Sigmoid colon (tissue), 7 donors: ENCODE results near the gene TRAF7. TPM values are rescaled to one million over a fixed set of nuclear protein-coding genes. Genes with fewer than 3 reads are reported as not detected.
A peak's percentile ranks its signal among the peaks of the same experiment; 100 is the strongest.

ENCODE experiments used
- DNase-seq: peaks from one replicate; pipeline ENCODE4 v3.0.0-alpha.2; 2019
- H3K27ac ChIP-seq, 4 donors: fragments of 200-600 bp; sonication (generic); one replicate each; pipeline ENCODE4 v1.5.1; 2016 to 2019; ENCODE audit warnings: mild to moderate bottlenecking in 1 of 4
- H3K27me3 ChIP-seq, 3 donors: fragments of 200-600 bp; sonication (generic); one replicate each; pipeline ENCODE4 v1.5.1; 2019; ENCODE audit warnings: mild to moderate bottlenecking in 1 of 3
- H3K36me3 ChIP-seq, 4 donors: fragments of 200-600 bp; sonication (generic); one replicate each; pipeline ENCODE4 v1.5.1; 2016 to 2019
- H3K4me1 ChIP-seq, 4 donors: fragments of 200-600 bp; sonication (generic); one replicate each; pipeline ENCODE4 v1.5.1; 2017 to 2019
- H3K4me3 ChIP-seq, 4 donors: fragments of 200-600 bp; sonication (generic); one replicate each; pipeline ENCODE4 v1.5.1; 2017 to 2019; ENCODE audit warnings: mild to moderate bottlenecking in 2 of 4, moderate library complexity in 1 of 4
- H3K9me3 ChIP-seq, 4 donors: fragments of 200-600 bp in 3 of 4; sonication (generic) in 3 of 4; one replicate each; pipeline versions ENCODE4 v1.5.1 to v1.6.1; 2013 to 2019
- CTCF ChIP-seq, 4 experiments: fragments of 450-650 bp in 3 of 4; fragments of 200-600 bp in 1 of 4; IDR thresholded peaks; one replicate each; pipeline ENCODE4 v1.5.1; 2016 to 2019; ENCODE audit warnings: antibody characterized with exemption in 4 of 4, mild to moderate bottlenecking in 3 of 4, moderate library complexity in 2 of 4
- EP300 ChIP-seq, 4 donors: sonication (generic); formaldehyde crosslinking; IDR thresholded peaks; one replicate each; pipeline ENCODE4 v1.6.1; 2017; ENCODE audit warnings: antibody characterized with exemption in 4 of 4
- POLR2A ChIP-seq, 2 donors: fragments of 450-650 bp; IDR thresholded peaks; one replicate each; pipeline ENCODE4 v1.6.1; 2016; ENCODE audit warnings: antibody characterized with exemption in 2 of 2, mild to moderate bottlenecking in 2 of 2, moderate library complexity in 2 of 2
- POLR2AphosphoS5 ChIP-seq, 4 donors: sonication (generic); formaldehyde crosslinking; IDR thresholded peaks; one replicate each; pipeline ENCODE4 v1.6.1; 2017; ENCODE audit warnings: antibody characterized with exemption in 4 of 4
- WGBS, 2 donors: extraction: QIAGEN DNeasy Blood & Tissue Kit; methylation state at CpG; one replicate each; pipeline ENCODE4 v1.1.7; 2013; 5-methylcytosine and 5-hydroxymethylcytosine counted together
- intact Hi-C: fragments of 100-400 bp; cut with DNase I; formaldehyde crosslinking; loops from one replicate; pipeline ENCODE4 v1.15.1; 2023
- polyA plus RNA-seq, 3 donors: library from polyadenylated mRNA; stranded (reverse); fragments of 200-250 nt; gene quantifications; one replicate each; pipeline ENCODE4 v1.2.3, GENCODE V29; 2013
- total RNA-seq, 4 donors: library from RNA; depleted of rRNA; stranded (reverse); fragments of >200 nt; gene quantifications; one replicate each; pipeline ENCODE4 v1.1.0, GENCODE V29; 2016
- donor health status: healthy with polysubstance abuse.
- donor health status: Bipolar disorder and iron deficiency.
- donor health status: healthy.

TRAF7 gene
- total and polyA plus RNA-seq, 7 donors, result 30.3 to 65.1 (median 45.0) TPM

- TF ChIP-seq POLR2A (IDR thresholded peaks at IDR 0.05), result no peak
- no peak for TF ChIP-seq EP300 (IDR thresholded peaks at IDR 0.05)
- no peak for TF ChIP-seq CTCF (IDR thresholded peaks at IDR 0.05)
- TF ChIP-seq POLR2AphosphoS5 (IDR thresholded peaks at IDR 0.05), result no peak
- WGBS, 2 donors, result 85 to 88% methylated on average over 11 of the region's 11 CpGs
- no peaks in the 10 kb centered on the region for H3K36me3 ChIP-seq
- H3K27me3 ChIP-seq, result peaks cover 16 to 31% (median 23%) of the 10 kb centered on the region in 3 donors
- intact Hi-C loops, result no loop called here
- no peak overlapping the region for H3K27ac ChIP-seq
- H3K4me3 ChIP-seq, result no peak overlapping the region
- no peak for DNase-seq
- no peaks in the 10 kb centered on the region for H3K9me3 ChIP-seq
- peaks cover 0 to 15% (median 13%) of the 10 kb centered on the region in 4 donors for H3K4me1 ChIP-seq
Measured at GRCh38 chr16:2191446-2191706, 35.8 kb downstream of the TRAF7 start.

- Histone ChIP-seq H3K36me3 (no peaks in the 10 kb centered on the region), H3K27me3 (peaks cover 27 to 55% (median 41%) of the 10 kb centered on the region in 3 donors), H3K4me1 (peaks cover 0 to 21% (median 18%) of the 10 kb centered on the region in 4 donors), H3K4me3 (no peak overlapping the region), H3K9me3 (no peaks in the 10 kb centered on the region), H3K27ac (no peak overlapping the region)
- no peak for DNase-seq
- TF ChIP-seq CTCF (IDR thresholded peaks at IDR 0.05), result no peak
- no peak for TF ChIP-seq POLR2A (IDR thresholded peaks at IDR 0.05)
- TF ChIP-seq POLR2AphosphoS5 (IDR thresholded peaks at IDR 0.05), result no peak
- TF ChIP-seq EP300 (IDR thresholded peaks at IDR 0.05), result no peak
- 35 to 59% methylated on average over 16 of the region's 16 CpGs for WGBS, 2 donors
- intact Hi-C loops, result no loop called here
Measured at GRCh38 chr16:2194166-2194834, 38.7 kb downstream of the TRAF7 start.

- no peak for DNase-seq
- TF ChIP-seq POLR2A (IDR thresholded peaks at IDR 0.05), result no peak
- peak in 2 of 4 experiments; percentile 10 to 22 for TF ChIP-seq CTCF (IDR thresholded peaks at IDR 0.05)
- no peak for TF ChIP-seq EP300 (IDR thresholded peaks at IDR 0.05)
- no peak for TF ChIP-seq POLR2AphosphoS5 (IDR thresholded peaks at IDR 0.05)
- no peak overlapping the region for H3K4me3 ChIP-seq
- peaks cover 0 to 21% (median 18%) of the 10 kb centered on the region in 4 donors for H3K4me1 ChIP-seq
- WGBS, 2 donors, result 16 to 22% methylated on average over 10 of the region's 10 CpGs
- intact Hi-C loops, result no loop called here
- H3K36me3 ChIP-seq, result no peaks in the 10 kb centered on the region
- no peak overlapping the region for H3K27ac ChIP-seq
- no peaks in the 10 kb centered on the region for H3K9me3 ChIP-seq
- peaks cover 27 to 55% (median 41%) of the 10 kb centered on the region in 3 donors for H3K27me3 ChIP-seq
Measured at GRCh38 chr16:2194852-2195321, 39.3 kb downstream of the TRAF7 start.

- H3K9me3 ChIP-seq, result no peaks in the 10 kb centered on the region
- intact Hi-C loops, result no loop called here
- 2% methylated on average over 49 of the region's 49 CpGs for WGBS, 2 donors
- no peaks in the 10 kb centered on the region for H3K36me3 ChIP-seq
- H3K27ac ChIP-seq, result no peak overlapping the region
- DNase-seq, result no peak
- peaks cover 27 to 55% (median 41%) of the 10 kb centered on the region in 3 donors for H3K27me3 ChIP-seq
- TF ChIP-seq EP300 (IDR thresholded peaks at IDR 0.05) (no peak), CTCF (IDR thresholded peaks at IDR 0.05) (no peak), POLR2AphosphoS5 (IDR thresholded peaks at IDR 0.05) (no peak), POLR2A (IDR thresholded peaks at IDR 0.05) (no peak)
- H3K4me3 ChIP-seq, result peak overlapping the region in 3 of 4 donors; percentile 30 to 50 (median 47)
- H3K4me1 ChIP-seq, result peaks cover 0 to 21% (median 18%) of the 10 kb centered on the region in 4 donors
Measured at GRCh38 chr16:2195322-2196161, 40.0 kb downstream of the TRAF7 start.
